SK-N-DZ (cell line): ENCODE data around the gene SLC1A1.

Experiments used
- DNase-seq: peaks from one replicate; pipeline ENCODE4 v3.0.0-alpha.2; 2015; ENCODE audit warnings: low spot score

Gene SLC1A1

GRCh38 chr9:4615778-4616177 lies 125.5 kb downstream of the SLC1A1 start:
- DNase-seq: no peak

- no peak for DNase-seq
Measured at GRCh38 chr9:4617752-4618151, 127.5 kb downstream of the SLC1A1 start.

- no peak for DNase-seq
Measured at GRCh38 chr9:4618700-4619099, 128.4 kb downstream of the SLC1A1 start.

- no peak for DNase-seq
Measured at GRCh38 chr9:4620057-4620765, 129.9 kb downstream of the SLC1A1 start.

- no peak for DNase-seq
Measured at GRCh38 chr9:4620881-4621555, 130.8 kb downstream of the SLC1A1 start.

GRCh38 chr9:4622016-4622415 lies 131.7 kb downstream of the SLC1A1 start:
- no peak for DNase-seq

- no peak for DNase-seq
Measured at GRCh38 chr9:4630836-4631235, 140.6 kb downstream of the SLC1A1 start.
